ENCODE results near the gene FANCG. TPM values are rescaled to one million over a fixed set of nuclear protein-coding genes. Genes with fewer than 3 reads are reported as not detected.

FANCG gene
- 60.4 and 83.6 TPM in 2 replicates for total RNA-seq (2014; rRNA removed; shearing (Covaris generic))

GRCh38 chr9:35079426-35080341 is at the start of gene FANCG:
FANCG (minus strand) TSS chr9:35079942; CDS start chr9:35079524, 418 bp downstream.
- no peaks in the 10 kb centered on the region for H3K27me3 ChIP-seq
- H3K36me3 ChIP-seq = peaks cover 13% of the 10 kb centered on the region; the same call in 1 of the 2 replicates
- no peaks in the 10 kb centered on the region for H3K9me3 ChIP-seq (replicated peaks)
- H3K27ac ChIP-seq = peak within 1 kb of the TSS; percentile 90
- H3K4me1 ChIP-seq = no peaks in the 10 kb centered on the region
- DNase-seq = peak; percentile 90 to 93
- peak within 1 kb of the TSS; percentile 70 for H3K4me3 ChIP-seq

DNA sequence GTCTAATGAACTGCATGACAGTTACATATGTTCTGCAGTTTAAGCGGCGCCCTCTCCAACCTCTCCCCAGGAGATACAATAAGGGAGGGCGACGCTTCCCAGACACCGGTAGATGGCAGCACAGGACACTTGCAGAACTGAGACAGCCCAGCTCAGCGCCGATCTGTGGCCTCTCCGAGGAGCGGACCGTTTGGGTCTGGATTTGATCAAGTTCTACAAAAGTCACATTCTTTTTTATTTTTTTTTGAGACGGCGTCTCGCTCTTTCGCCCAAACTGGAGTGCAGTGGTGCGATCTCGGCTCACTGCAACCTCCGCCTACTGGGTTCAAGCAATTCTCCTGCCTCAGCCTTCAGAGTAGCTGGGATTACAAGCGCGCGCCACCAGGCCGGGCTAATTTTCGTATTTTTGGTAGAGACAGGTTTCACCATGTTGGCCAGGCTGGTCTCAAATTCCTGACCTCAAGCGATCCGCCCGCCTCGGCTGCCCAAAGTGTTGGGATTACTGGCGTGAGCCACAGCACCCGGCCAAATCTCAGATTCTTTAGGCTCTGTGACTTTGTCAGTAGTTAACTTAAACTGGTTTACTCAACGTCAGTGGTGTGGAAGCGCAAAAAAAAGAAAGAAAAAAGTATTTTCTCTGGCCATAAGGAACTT is 37.3 kb upstream of the FANCG start:
- H3K36me3 ChIP-seq = no peaks in the 10 kb centered on the region
- H3K27me3 ChIP-seq = no peaks in the 10 kb centered on the region
- peak overlapping the region; percentile 57 for H3K4me3 ChIP-seq
- H3K27ac ChIP-seq = no peak overlapping the region
- DNase-seq = peak; percentile 80 to 91
- H3K9me3 ChIP-seq (replicated peaks) = no peaks in the 10 kb centered on the region
- peaks cover 11% of the 10 kb centered on the region for H3K4me1 ChIP-seq

- Histone ChIP-seq H3K4me3 (peak overlapping the region; percentile 57), H3K36me3 (no peaks in the 10 kb centered on the region), H3K9me3 (replicated peaks) (no peaks in the 10 kb centered on the region), H3K4me1 (peaks cover 14% of the 10 kb centered on the region), H3K27me3 (no peaks in the 10 kb centered on the region), H3K27ac (no peak overlapping the region)
- no peak for DNase-seq
Observed at GRCh38 chr9:35116539-35116897, 36.8 kb upstream of the FANCG start.

- DNase-seq = peak; percentile 96 to 97
- Histone ChIP-seq H3K4me3 (peak within 1 kb of the TSS; percentile 57), H3K9me3 (replicated peaks) (no peaks in the 10 kb centered on the region), H3K27ac (peak within 1 kb of the TSS; percentile 71), H3K36me3 (no peaks in the 10 kb centered on the region), H3K4me1 (peaks cover 14% of the 10 kb centered on the region), H3K27me3 (no peaks in the 10 kb centered on the region)
Observed at GRCh38 chr9:35115680-35116538, 36.2 kb upstream of the FANCG start, which contains the start of gene ATOSB. ATOSB (minus strand) TSS chr9:35115862; CDS start chr9:35108274, 7,588 bp downstream.

GRCh38 chr9:35114840-35115628 is 35.3 kb upstream of the FANCG start:
- DNase-seq = peak; percentile 43 to 51
- H3K36me3 ChIP-seq = no peaks in the 10 kb centered on the region
- peaks cover 14% of the 10 kb centered on the region for H3K4me1 ChIP-seq
- no peaks in the 10 kb centered on the region for H3K27me3 ChIP-seq
- H3K9me3 ChIP-seq (replicated peaks) = no peaks in the 10 kb centered on the region
- peak overlapping the region; percentile 71 for H3K27ac ChIP-seq
- H3K4me3 ChIP-seq = peak overlapping the region; percentile 57

DNA sequence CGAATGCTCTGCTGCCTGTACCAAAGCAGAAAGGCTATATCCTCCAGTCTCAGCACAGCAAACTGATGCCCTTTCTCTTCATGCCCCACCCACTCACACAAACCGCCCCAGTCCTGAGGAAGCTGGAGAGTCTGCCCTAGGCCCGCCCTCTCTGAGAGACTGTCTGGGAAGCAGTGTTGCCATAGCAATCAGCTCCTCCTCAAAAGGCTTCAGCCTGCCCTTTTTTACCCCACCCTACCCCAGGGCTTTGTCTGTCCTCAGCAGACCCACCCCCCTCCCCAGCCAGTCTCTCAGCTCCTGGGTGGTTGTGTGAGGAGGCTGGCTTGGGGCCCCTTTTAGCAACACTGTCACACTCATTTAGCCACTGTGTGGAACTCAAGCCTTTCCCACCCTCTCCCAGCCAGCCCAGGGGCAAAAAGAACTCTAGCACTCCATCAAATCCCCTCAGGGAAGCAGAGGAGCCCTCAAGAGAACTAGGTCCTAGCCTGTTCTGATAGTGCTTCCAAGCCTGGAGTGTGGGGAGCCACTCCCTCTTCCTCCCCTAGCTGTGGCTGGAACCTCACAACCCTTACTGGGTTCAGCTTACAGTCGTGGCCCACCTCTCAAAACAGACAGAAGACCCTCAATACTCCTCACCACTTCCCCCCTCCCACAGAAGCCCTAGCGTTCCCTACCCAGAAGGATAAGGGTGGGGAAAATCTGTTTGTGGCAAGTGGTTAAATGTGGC is 34.5 kb upstream of the FANCG start:
- peaks cover 14% of the 10 kb centered on the region for H3K4me1 ChIP-seq
- H3K27ac ChIP-seq = peak overlapping the region; percentile 71
- H3K4me3 ChIP-seq = peak overlapping the region; percentile 57
- peak; percentile 92 to 94 for DNase-seq
- H3K36me3 ChIP-seq = no peaks in the 10 kb centered on the region
- no peaks in the 10 kb centered on the region for H3K27me3 ChIP-seq
- no peaks in the 10 kb centered on the region for H3K9me3 ChIP-seq (replicated peaks)

DNA sequence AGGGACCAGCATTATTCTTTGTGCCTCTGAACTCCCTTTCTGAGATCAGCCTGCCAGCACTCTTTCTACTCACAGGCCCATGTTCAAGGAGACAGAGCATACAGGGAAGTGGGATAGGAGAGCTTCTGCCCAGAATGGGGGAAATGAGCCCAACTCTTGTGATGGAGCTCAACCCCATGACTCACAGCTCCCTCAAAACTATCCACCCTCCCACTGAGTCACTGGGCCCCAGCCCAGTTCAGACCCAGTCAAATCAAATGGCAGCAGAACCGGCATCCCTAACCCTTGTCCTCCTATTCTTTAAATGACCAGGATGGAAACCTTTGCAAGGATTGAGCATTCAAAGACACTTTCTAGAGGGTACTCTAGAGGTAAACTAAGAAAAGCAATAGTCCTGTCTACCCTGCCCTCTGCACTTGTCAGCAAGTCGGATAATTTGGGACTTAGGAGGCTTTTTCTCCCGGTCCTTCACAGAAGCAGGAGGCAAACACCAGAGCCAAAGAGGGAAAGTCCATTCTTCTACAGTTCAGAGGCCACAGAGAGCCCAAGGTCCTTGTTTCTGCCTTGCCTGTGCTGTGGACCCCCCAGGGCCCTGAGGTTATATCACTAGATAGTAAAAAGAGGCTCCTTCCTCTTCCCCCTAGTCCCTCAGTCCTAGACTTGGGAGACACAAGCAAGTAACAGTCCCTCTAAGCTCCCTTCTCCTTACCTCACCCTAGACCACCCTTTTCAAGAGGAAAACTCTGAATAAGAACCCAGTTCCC is 32.7 kb upstream of the FANCG start:
- Histone ChIP-seq H3K27ac (no peak overlapping the region; the same call in 1 of the 2 replicates), H3K9me3 (replicated peaks) (no peaks in the 10 kb centered on the region), H3K36me3 (no peaks in the 10 kb centered on the region), H3K4me1 (peaks cover 14% of the 10 kb centered on the region), H3K27me3 (no peaks in the 10 kb centered on the region), H3K4me3 (no peak overlapping the region)
- no peak for DNase-seq

DNA sequence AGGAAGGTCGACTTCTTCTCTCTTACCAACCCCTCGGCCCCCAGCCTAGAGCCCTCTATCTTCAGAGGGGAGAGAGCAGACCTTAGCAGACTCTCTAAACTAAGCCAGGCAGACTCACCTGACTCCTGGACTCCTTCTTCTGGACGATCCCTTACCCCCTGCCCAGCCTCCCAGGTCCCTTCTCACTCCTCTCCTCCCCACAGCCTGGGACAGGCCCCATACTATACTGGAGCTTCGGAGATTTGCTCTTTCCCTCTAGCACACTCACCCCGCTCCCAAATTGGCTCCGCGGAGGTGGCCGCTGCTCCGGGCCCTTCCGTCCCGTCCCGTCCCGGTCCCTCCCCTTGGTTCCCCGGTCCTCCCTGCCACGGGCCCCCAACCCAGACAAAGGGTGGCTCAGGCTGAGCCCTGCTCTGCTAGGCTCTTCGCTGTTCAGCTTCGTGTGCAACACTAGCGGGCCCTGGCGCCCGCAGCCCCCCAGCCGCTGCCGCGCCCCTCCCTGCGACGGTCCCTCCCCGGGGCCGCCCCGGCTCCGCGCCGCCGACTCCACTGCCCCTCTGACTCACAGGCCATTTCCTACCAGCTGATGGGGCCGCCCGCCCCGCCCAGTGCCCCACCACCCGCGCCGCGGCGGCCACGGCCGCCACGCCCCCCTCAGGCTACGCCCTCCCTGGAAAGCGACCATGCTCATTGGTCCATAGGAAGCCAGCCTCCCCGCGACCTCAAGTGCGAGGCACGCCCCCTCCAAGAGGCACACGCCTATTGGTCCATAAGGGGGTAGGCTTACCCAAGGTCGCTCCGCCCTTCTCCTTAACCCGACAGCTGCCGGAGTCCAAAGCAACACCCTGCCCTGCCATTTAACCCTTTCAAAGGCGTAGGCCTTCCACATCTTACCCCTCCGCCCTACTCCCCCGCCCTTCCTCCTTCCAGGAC is 31.5 kb upstream of the FANCG start:
- Histone ChIP-seq H3K4me3 (peak overlapping the region; percentile 64), H3K27ac (peak overlapping the region; percentile 37), H3K9me3 (replicated peaks) (no peaks in the 10 kb centered on the region), H3K27me3 (no peaks in the 10 kb centered on the region), H3K4me1 (peaks cover 14% of the 10 kb centered on the region), H3K36me3 (no peaks in the 10 kb centered on the region)
- peak; percentile 98 to 99 for DNase-seq

- H3K27me3 ChIP-seq = no peaks in the 10 kb centered on the region
- peak overlapping the region; percentile 64 for H3K4me3 ChIP-seq
- H3K27ac ChIP-seq = no peak overlapping the region; the same call in 1 of the 2 replicates
- DNase-seq = peak; percentile 19 to 31
- no peaks in the 10 kb centered on the region for H3K9me3 ChIP-seq (replicated peaks)
- peaks cover 14% of the 10 kb centered on the region for H3K4me1 ChIP-seq
- no peaks in the 10 kb centered on the region for H3K36me3 ChIP-seq
Observed at GRCh38 chr9:35110327-35110761, 30.6 kb upstream of the FANCG start.

GRCh38 chr9:35108946-35109575 is 29.3 kb upstream of the FANCG start:
- Histone ChIP-seq H3K9me3 (replicated peaks) (no peaks in the 10 kb centered on the region), H3K36me3 (no peaks in the 10 kb centered on the region), H3K27ac (no peak overlapping the region), H3K4me3 (no peak overlapping the region), H3K27me3 (no peaks in the 10 kb centered on the region), H3K4me1 (peaks cover 7% of the 10 kb centered on the region)
- no peak for DNase-seq

DNA sequence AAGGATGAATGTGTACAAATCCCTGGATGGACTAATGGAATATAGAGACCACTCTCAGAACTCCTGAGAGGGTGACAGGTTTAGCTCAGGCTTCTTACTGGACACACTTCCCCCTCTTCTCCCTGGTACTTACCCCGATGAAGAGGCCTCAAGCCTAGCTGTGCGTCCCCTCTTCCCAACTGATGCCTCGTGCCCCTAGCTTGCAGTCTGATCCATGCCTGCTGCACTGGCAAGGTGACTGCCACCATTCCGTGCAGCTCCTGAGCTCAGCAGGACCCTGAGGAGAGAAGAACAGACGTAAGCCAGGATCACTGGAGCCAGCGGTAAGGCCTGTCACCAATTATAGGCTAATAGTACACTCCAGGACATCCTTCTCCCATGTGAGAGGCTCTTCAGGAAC is 28.7 kb upstream of the FANCG start:
- no peak for DNase-seq
- Histone ChIP-seq H3K27me3 (no peaks in the 10 kb centered on the region), H3K4me1 (peaks cover 3% of the 10 kb centered on the region; the same call in 1 of the 2 replicates), H3K9me3 (replicated peaks) (no peaks in the 10 kb centered on the region), H3K27ac (no peak overlapping the region), H3K36me3 (no peaks in the 10 kb centered on the region), H3K4me3 (no peak overlapping the region)

Data from SJCRH30 (cell line).